Measurements from ENCODE around the gene PLCB4. TPM values are rescaled to one million over a fixed set of nuclear protein-coding genes. Genes with fewer than 3 reads are reported as not detected.
A peak's percentile ranks its signal among the peaks of the same experiment; 100 is the strongest.

PLCB4 gene
- total and polyA plus RNA-seq, 2 experiments from 2014 or later = 31.6 to 39.2 TPM

DNA sequence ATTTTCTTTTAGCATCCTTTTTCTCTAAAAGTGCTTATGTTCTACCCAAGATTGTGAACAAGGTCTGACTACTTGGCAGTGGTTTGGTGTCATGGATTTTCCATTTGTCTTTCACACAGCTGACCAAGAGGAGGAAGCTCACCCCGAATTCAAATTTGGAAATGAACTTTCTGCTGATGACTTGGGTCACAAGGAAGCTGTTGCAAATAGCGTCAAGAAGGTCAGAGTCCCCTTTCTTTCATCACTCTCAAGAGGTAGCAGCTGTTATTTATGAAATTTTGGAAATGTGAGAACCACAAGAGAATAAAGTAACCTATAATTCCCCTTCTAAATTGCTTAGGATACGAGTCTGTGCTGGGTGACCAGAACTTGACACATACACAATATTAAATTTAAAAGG lies 332.5 kb downstream of the PLCB4 start:
- no peak for DNase-seq (ENCODE audit: low read depth in 1 of 2, low spot score in 1 of 2)
- Histone ChIP-seq H3K4me3 (no peak overlapping the region), H3K36me3 (peaks cover 26% of the 10 kb centered on the region), H3K27ac (no peak overlapping the region), H3K9me3 (ENCODE audit: low read depth) (no peaks in the 10 kb centered on the region), H3K4me1 (ENCODE audit: low read depth) (no peaks in the 10 kb centered on the region), H3K27me3 (no peaks in the 10 kb centered on the region)
- TF ChIP-seq, protein P1, sequence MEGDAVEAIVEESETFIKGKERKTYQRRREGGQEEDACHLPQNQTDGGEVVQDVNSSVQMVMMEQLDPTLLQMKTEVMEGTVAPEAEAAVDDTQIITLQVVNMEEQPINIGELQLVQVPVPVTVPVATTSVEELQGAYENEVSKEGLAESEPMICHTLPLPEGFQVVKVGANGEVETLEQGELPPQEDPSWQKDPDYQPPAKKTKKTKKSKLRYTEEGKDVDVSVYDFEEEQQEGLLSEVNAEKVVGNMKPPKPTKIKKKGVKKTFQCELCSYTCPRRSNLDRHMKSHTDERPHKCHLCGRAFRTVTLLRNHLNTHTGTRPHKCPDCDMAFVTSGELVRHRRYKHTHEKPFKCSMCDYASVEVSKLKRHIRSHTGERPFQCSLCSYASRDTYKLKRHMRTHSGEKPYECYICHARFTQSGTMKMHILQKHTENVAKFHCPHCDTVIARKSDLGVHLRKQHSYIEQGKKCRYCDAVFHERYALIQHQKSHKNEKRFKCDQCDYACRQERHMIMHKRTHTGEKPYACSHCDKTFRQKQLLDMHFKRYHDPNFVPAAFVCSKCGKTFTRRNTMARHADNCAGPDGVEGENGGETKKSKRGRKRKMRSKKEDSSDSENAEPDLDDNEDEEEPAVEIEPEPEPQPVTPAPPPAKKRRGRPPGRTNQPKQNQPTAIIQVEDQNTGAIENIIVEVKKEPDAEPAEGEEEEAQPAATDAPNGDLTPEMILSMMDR (IDR thresholded peaks at IDR 0.05; ENCODE audit: low read depth, low read length) = no peak

DNA sequence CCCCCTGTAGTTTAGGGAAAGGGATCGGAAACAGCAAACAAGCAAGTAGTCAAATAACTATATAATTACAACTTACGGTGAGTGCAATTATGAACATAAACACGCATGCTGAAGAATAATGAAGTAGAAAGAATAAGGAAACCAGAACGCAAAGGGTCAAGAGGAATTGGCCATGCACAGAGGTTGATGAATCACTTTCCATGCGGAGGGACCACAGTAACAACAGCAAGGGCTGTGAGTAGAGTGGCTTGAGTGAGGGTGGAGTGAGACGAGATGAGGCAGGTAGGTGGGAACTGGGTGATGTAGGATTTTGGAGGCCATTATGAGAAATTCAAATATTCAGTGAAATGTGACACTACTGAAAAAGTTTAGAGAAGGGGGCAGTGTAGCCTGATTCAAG lies 333.3 kb downstream of the PLCB4 start:
- H3K36me3 ChIP-seq = peaks cover 26% of the 10 kb centered on the region
- H3K4me1 ChIP-seq (ENCODE audit: low read depth) = no peaks in the 10 kb centered on the region
- DNase-seq (ENCODE audit: low read depth in 1 of 2, low spot score in 1 of 2) = no peak
- H3K9me3 ChIP-seq (ENCODE audit: low read depth) = no peaks in the 10 kb centered on the region
- H3K27me3 ChIP-seq = no peaks in the 10 kb centered on the region
- H3K4me3 ChIP-seq = no peak overlapping the region
- H3K27ac ChIP-seq = no peak overlapping the region
- TF ChIP-seq, protein P1 (IDR thresholded peaks at IDR 0.05; ENCODE audit: low read depth, low read length) = no peak

DNA sequence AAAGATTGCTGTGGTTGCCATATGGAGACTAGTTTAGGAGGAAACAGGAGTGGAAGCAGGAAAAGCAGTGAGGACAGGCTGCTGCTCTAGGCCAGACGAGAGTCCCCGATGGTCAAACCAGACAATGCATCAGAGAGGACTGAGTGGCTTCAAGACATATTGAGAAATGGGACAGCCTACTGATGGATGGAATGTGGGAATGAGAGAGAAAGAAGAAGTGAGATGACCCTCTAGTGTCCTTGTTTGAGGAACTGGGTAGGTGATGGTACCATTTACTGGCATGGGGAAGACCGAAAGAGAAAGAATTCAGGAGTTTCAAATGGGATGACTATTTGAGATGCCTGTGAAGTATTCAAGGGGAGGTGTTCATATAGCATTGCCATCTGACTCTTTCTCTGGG lies 333.7 kb downstream of the PLCB4 start:
- no peak for DNase-seq (ENCODE audit: low read depth in 1 of 2, low spot score in 1 of 2)
- Histone ChIP-seq H3K36me3 (peaks cover 27% of the 10 kb centered on the region), H3K4me3 (no peak overlapping the region), H3K27me3 (no peaks in the 10 kb centered on the region), H3K9me3 (ENCODE audit: low read depth) (no peaks in the 10 kb centered on the region), H3K4me1 (ENCODE audit: low read depth) (no peaks in the 10 kb centered on the region), H3K27ac (no peak overlapping the region)
- TF ChIP-seq, protein P1 (IDR thresholded peaks at IDR 0.05; ENCODE audit: low read depth, low read length) = no peak

DNA sequence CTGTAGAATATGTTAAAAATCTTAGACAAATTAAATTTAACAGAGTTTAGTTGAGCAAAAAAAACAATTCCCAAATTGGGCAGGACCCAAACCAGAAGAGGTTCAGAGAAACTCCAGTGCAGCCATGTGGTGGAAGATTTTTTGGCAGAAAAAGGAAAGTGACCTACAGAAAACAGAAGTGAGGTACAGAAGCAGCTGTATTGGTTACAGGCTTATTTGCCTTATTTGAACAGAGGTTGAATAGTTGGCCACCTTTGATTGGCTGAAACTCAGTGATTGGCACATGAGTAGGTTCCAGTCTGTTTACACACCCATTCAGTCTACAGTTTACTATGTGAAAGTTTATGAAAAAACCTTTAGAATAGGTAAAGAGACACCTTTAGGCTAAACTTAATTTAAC lies 334.6 kb downstream of the PLCB4 start:
- Histone ChIP-seq H3K4me3 (no peak overlapping the region), H3K4me1 (ENCODE audit: low read depth) (no peaks in the 10 kb centered on the region)

DNA sequence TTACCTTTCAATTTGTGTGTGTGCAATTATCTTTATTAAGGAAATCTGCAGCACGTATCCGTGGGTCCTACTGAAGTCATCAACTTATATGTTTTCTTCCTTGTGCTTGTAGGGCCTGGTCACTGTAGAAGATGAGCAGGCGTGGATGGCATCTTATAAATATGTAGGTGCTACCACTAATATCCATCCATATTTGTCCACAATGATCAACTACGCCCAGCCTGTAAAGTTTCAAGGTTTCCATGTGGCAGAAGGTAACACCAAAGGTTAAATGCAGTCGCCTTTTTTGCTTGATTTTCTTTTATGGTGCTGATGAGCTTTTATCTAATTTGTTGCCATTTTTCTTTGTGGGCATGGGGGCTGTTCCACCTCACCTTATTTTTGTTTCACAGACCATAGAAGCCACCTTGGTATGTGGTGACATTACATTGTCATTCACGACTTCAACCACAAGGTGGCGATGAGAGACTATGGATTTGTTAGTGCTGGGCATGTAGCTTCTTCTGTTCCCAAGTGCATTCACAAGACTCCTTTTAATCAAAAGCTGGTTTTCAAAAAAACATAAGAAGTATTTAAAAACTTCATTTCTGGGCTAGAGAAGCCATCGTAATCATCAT lies 339.0 kb downstream of the PLCB4 start:
- H3K27me3 ChIP-seq = no peaks in the 10 kb centered on the region
- no peak overlapping the region for H3K4me3 ChIP-seq
- TF ChIP-seq, protein P1 (IDR thresholded peaks at IDR 0.05; ENCODE audit: low read depth, low read length) = peak; percentile 80
- no peaks in the 10 kb centered on the region for H3K9me3 ChIP-seq (ENCODE audit: low read depth)
- H3K27ac ChIP-seq = no peak overlapping the region
- peak; percentile 72 to 80 for DNase-seq (ENCODE audit: low read depth in 1 of 2, low spot score in 1 of 2)
- H3K36me3 ChIP-seq = peaks cover 23% of the 10 kb centered on the region
- H3K4me1 ChIP-seq (ENCODE audit: low read depth) = peaks cover 5% of the 10 kb centered on the region

More for the DNA sequence above, 334.6 kb downstream of the PLCB4 start:
- no peak overlapping the region for H3K27ac ChIP-seq
- TF ChIP-seq, protein P1 (IDR thresholded peaks at IDR 0.05; ENCODE audit: low read depth, low read length) = no peak
- no peaks in the 10 kb centered on the region for H3K9me3 ChIP-seq (ENCODE audit: low read depth)
- DNase-seq (ENCODE audit: low read depth in 1 of 2, low spot score in 1 of 2) = no peak
- no peaks in the 10 kb centered on the region for H3K27me3 ChIP-seq
- H3K36me3 ChIP-seq = peaks cover 31% of the 10 kb centered on the region

All from cardiac muscle cell (in vitro differentiated cells and primary cell).